OCI-LY3 (cell line): ENCODE results near the gene KLHL36.

Experiments
- H2AFZ ChIP-seq: fragments of 200-600, 300-600 bp; shearing (Covaris generic); 2 replicates; pipeline ENCODE4 v1.6.0; 2014; ENCODE audit warnings: antibody characterized with exemption, low read depth, low read length
- H3K27ac ChIP-seq: fragments of 200-600, 300-600 bp; sonication (generic); 2 replicates; pipeline ENCODE4 v1.5.1; 2014; ENCODE audit warnings: mild to moderate bottlenecking, low read length, moderate library complexity, mixed read lengths
- H3K27me3 ChIP-seq: fragments of 200-600, 300-600 bp; sonication (generic); 2 replicates; pipeline ENCODE4 v1.6.1; 2014; ENCODE audit warnings: low read depth, low read length, mixed read lengths
- H3K36me3 ChIP-seq: fragments of 200-600, 300-600 bp; sonication (generic); replicated peaks from 2 replicates; pipeline ENCODE3; 2014; ENCODE audit warnings: low read depth, low read length, mixed read lengths
- H3K4me1 ChIP-seq: fragments of 300-600, 200-600 bp; sonication (generic); 2 replicates; pipeline ENCODE4 v1.6.1; 2014; ENCODE audit warnings: low read length, mixed read lengths
- H3K4me2 ChIP-seq: fragments of 200-600, 300-600 bp; sonication (generic); 2 replicates; pipeline ENCODE4 v1.6.1; 2014; ENCODE audit warnings: low read length, mixed read lengths
- H3K4me3 ChIP-seq: fragments of 300-600, 200-600 bp; sonication (generic); 2 replicates; pipeline ENCODE4 v1.5.1; 2014; ENCODE audit warnings: antibody characterized with exemption, mild to moderate bottlenecking, low read length, moderate library complexity
- H3K79me2 ChIP-seq: fragments of 300-600, 200-600 bp; shearing (Covaris generic); 2 replicates; pipeline ENCODE4 v1.6.1; 2014; ENCODE audit warnings: mild to moderate bottlenecking, low read length, mixed read lengths
- H3K9ac ChIP-seq: fragments of 300-600, 200-600 bp; shearing (Covaris generic); 2 replicates; pipeline ENCODE4 v1.6.0; 2014; ENCODE audit warnings: mild to moderate bottlenecking, low read length, moderate library complexity
- H3K9me3 ChIP-seq: fragments of 200-600, 300-600 bp; shearing (Covaris generic); 2 replicates; pipeline ENCODE4 v1.6.1; 2014; ENCODE audit warnings: low read length, mixed read lengths; ENCODE audit not compliant: insufficient read depth
- H4K20me1 ChIP-seq: fragments of 200-600, 300-600 bp; sonication (generic); 2 replicates; pipeline ENCODE4 v1.6.1; 2016; ENCODE audit warnings: low read length, mixed read lengths; ENCODE audit not compliant: insufficient read depth
- CTCF ChIP-seq: fragments of 200-600, 300-600 bp; sonication (generic); IDR thresholded peaks from 2 replicates; pipeline ENCODE4 v1.5.1; 2014; ENCODE audit warnings: antibody characterized with exemption, low read length, low read depth
- EZH2phosphoT487 ChIP-seq: fragments of 200-600 bp; shearing (Covaris generic); IDR thresholded peaks from 2 replicates; pipeline ENCODE4 v1.6.1; 2018; ENCODE audit warnings: antibody characterized with exemption, mixed run types, low read depth

KLHL36 gene

DNA sequence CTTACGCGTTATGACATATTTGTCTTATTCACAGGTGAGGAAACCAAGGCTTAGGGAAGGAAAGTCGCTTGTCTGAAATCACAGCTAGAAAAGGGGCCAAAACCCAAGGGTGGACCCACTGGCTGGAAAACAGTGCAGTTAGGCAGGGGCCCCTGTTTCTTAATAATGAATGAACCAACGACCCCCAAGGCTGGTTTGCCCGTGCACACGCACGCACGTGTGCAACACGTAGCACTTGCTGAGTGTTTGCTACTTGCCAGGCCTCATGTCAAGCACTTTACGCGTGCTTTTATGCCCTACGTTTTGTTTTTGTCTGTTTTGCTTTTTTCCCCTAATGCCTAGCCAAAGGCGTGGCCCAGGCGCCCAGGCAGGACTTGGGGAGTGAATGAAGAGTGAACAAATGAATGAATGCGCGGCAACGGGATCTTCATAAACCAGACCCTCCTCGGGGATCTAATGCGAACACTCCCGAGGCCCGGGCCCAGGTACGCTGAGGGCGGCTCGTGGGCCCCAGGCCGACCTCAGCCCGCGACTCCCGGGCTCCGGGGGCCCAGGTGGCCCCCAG lies 50.9 kb downstream of the KLHL36 start:
- Histone ChIP-seq H4K20me1 (peaks cover 38% of the 10 kb centered on the region), H3K27ac (no peak overlapping the region), H3K4me3 (peak overlapping the region; percentile 94), H3K9me3 (no peaks in the 10 kb centered on the region), H3K79me2 (peaks cover 51% of the 10 kb centered on the region), H3K4me1 (peaks cover 13% of the 10 kb centered on the region), H3K36me3 (peaks cover under 1% of the 10 kb centered on the region), H3K9ac (peak overlapping the region; percentile 77), H3K4me2 (peak overlapping the region; percentile 87), H2AFZ (peak overlapping the region; percentile 78; the same call in 1 of the 2 replicates), H3K27me3 (no peaks in the 10 kb centered on the region)
- no peak for TF ChIP-seq EZH2phosphoT487
- no peak for TF ChIP-seq CTCF

DNA sequence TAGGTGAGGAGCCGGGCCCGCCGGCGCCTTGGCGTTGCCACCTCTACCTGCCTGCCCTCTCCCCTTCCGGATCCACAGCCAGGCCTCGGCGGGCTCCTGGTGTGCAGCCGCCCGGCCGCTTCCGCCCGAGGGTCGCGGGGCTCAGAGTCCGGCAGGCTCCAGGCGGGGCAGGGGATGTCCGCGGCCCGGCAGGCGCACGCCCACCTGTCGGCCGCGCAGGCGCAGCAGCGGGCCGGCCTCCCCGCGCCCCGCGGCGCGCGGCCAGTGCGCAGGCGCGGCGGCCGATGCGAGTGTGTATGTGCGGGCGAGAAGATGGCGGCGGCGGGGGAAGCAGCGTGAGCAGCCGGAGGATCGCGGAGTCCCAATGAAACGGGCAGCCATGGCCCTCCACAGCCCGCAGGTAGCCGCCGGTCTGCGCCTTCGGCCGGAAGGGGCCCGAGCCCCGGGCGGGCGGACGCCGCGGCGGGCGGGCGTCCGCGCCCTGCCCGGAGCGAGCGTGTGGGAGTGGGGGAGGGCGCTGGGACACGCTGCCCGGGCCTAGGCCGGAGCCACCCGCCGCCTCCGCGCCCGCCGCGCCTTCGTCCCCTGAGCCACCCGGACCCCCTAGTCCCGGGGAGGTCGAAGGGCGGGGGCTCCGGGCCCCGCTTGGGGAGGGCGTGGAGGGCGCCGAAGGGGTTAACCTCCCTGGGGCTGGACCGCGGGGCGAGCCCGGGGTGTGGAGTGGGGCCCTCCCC lies 51.6 kb downstream of the KLHL36 start, which contains the start of gene USP10:
Gene USP10, plus strand, starts transcription at position 289 of the 734 bp plus-strand sequence. Its CDS starts 91 bp downstream, at position 380.
- Histone ChIP-seq H3K4me2 (peak within 1 kb of the TSS; percentile 87), H3K36me3 (peaks cover 7% of the 10 kb centered on the region), H4K20me1 (peaks cover 44% of the 10 kb centered on the region), H3K79me2 (peaks cover 58% of the 10 kb centered on the region), H3K9me3 (no peaks in the 10 kb centered on the region), H3K27me3 (no peaks in the 10 kb centered on the region), H3K4me1 (peaks cover 15% of the 10 kb centered on the region), H2AFZ (peak within 1 kb of the TSS; percentile 78; the same call in 1 of the 2 replicates), H3K27ac (peak within 1 kb of the TSS; percentile 67), H3K4me3 (peak within 1 kb of the TSS; percentile 94), H3K9ac (peak within 1 kb of the TSS; percentile 85)
- TF ChIP-seq EZH2phosphoT487 (no peak), CTCF (no peak)

- no peak for TF ChIP-seq EZH2phosphoT487
- TF ChIP-seq CTCF: no peak
- Histone ChIP-seq H2AFZ (no peak overlapping the region), H3K27me3 (no peaks in the 10 kb centered on the region), H3K9me3 (no peaks in the 10 kb centered on the region), H3K4me3 (peak overlapping the region; percentile 94), H4K20me1 (peaks cover 52% of the 10 kb centered on the region), H3K27ac (peak overlapping the region; percentile 67), H3K4me1 (peaks cover 15% of the 10 kb centered on the region), H3K36me3 (peaks cover 9% of the 10 kb centered on the region), H3K79me2 (peaks cover 65% of the 10 kb centered on the region), H3K4me2 (peak overlapping the region; percentile 79), H3K9ac (peak overlapping the region; percentile 85)
Measured at GRCh38 chr16:84700446-84701300, 52.4 kb downstream of the KLHL36 start.

GRCh38 chr16:84703681-84704080 lies 55.4 kb downstream of the KLHL36 start:
- TF ChIP-seq EZH2phosphoT487 (no peak), CTCF (no peak)
- no peak overlapping the region for H3K9ac ChIP-seq
- no peaks in the 10 kb centered on the region for H3K9me3 ChIP-seq
- H4K20me1 ChIP-seq: peaks cover 80% of the 10 kb centered on the region
- H3K4me1 ChIP-seq: peaks cover 15% of the 10 kb centered on the region
- H3K4me2 ChIP-seq: no peak overlapping the region
- no peak overlapping the region for H3K27ac ChIP-seq
- H3K27me3 ChIP-seq: no peaks in the 10 kb centered on the region
- no peak overlapping the region for H2AFZ ChIP-seq
- peaks cover 96% of the 10 kb centered on the region for H3K79me2 ChIP-seq
- no peak overlapping the region for H3K4me3 ChIP-seq
- H3K36me3 ChIP-seq: peaks cover 13% of the 10 kb centered on the region
